Spleen (tissue), 11 donors: ENCODE results near the gene KAT6B. TPM values are rescaled to one million over a fixed set of nuclear protein-coding genes. Genes with fewer than 3 reads are reported as not detected.

Source experiments
- DNase-seq: peaks from one replicate; pipeline ENCODE4 v3.0.0-alpha.2; 2020
- H3K27ac ChIP-seq, 8 donors: fragments of 200-600 bp; sonication (generic) in 7 of 8; 1 replicate in 4 of 8; 2 replicates in 4 of 8; pipeline versions ENCODE4 v1.5.0 to v1.8.0; 2016 to 2021; ENCODE audit warnings: inconsistent platforms in 4 of 8, mild to moderate bottlenecking in 4 of 8, moderate library complexity in 1 of 8
- H3K27me3 ChIP-seq, 7 donors: fragments of 200-600 bp; sonication (generic) in 6 of 7; replicated peaks in 1 of 7; 1 replicate in 4 of 7; 2 replicates in 3 of 7; pipeline versions ENCODE4 v1.5.0 to v1.8.0; 2016 to 2021; ENCODE audit warnings: inconsistent platforms in 3 of 7, mild to moderate bottlenecking in 1 of 7
- H3K36me3 ChIP-seq, 6 donors: fragments of 200-600 bp; sonication (generic) in 5 of 6; 1 replicate in 4 of 6; 2 replicates in 2 of 6; pipeline versions ENCODE4 v1.5.0 to v1.8.0; 2016 to 2021; ENCODE audit warnings: inconsistent platforms in 2 of 6
- H3K4me1 ChIP-seq, 6 donors: fragments of 200-600 bp; sonication (generic) in 5 of 6; 1 replicate in 3 of 6; 2 replicates in 3 of 6; pipeline versions ENCODE4 v1.5.0 to v1.8.0; 2016 to 2021; ENCODE audit warnings: inconsistent platforms in 3 of 6
- H3K4me3 ChIP-seq, 8 donors: fragments of 200-600 bp; sonication (generic) in 7 of 8; 1 replicate in 4 of 8; 2 replicates in 4 of 8; pipeline versions ENCODE4 v1.5.0 to v1.8.0; 2016 to 2021; ENCODE audit warnings: inconsistent platforms in 4 of 8, mild to moderate bottlenecking in 4 of 8, moderate library complexity in 2 of 8
- H3K9me3 ChIP-seq, 8 donors: fragments of 200-600 bp; sonication (generic) in 7 of 8; 1 replicate in 4 of 8; 2 replicates in 4 of 8; pipeline versions ENCODE4 v1.5.0 to v1.8.0; 2016 to 2021; ENCODE audit warnings: inconsistent platforms in 4 of 8
- POLR2A ChIP-seq, 3 donors: fragments of 450-650 bp; IDR thresholded peaks; one replicate each; pipeline ENCODE4 v1.5.1; 2017; ENCODE audit warnings: antibody characterized with exemption in 3 of 3, mild to moderate bottlenecking in 1 of 3
- POLR2AphosphoS5 ChIP-seq, 3 donors: sonication (generic); formaldehyde crosslinking; IDR thresholded peaks; one replicate each; pipeline ENCODE4 v1.5.1; 2017; ENCODE audit warnings: antibody characterized with exemption in 3 of 3
- WGBS, 5 donors: extraction: QIAGEN DNeasy Blood & Tissue Kit in 3 of 5; methylation state at CpG; one replicate each; pipeline versions ENCODE4 v1.1.5 to v1.1.7; 2013 to 2018; 5-methylcytosine and 5-hydroxymethylcytosine counted together
- intact Hi-C: fragments of 100-400 bp; cut with DNase I; formaldehyde crosslinking; loops from one replicate; pipeline ENCODE4 v1.15.0; 2023; ENCODE audit warnings: low total_unique reads
- polyA plus RNA-seq, 3 donors: library from polyadenylated mRNA; stranded (reverse); fragments of 200-250 nt; gene quantifications; one replicate each; pipeline ENCODE4 v1.2.1, GENCODE V29; 2013
- total RNA-seq, 7 donors: library from RNA; depleted of rRNA in 3 of 7; stranded (reverse); fragments of >200 nt in 3 of 7; fragmentation: NEBNext Ultra II Directional in 4 of 7; extraction: Animal tissue kit (Norgen Biotek cat#: 25700) in 4 of 7; gene quantifications; one replicate each; pipeline versions ENCODE4 v1.1.0 to v1.2.1, GENCODE V29; 2016 to 2021
- TF ChIP-seq, protein P1 (sequence below), 11 experiments: fragments of 200-600 bp in 7 of 11; fragments of 450-650 bp in 4 of 11; sonication (generic) in 4 of 11; IDR thresholded peaks in 8 of 11; conservative IDR thresholded peaks in 3 of 11; 1 replicate in 7 of 11; 2 replicates in 4 of 11; pipeline versions ENCODE4 v1.4.0 to v1.8.0; 2016 to 2021; ENCODE audit warnings: antibody characterized with exemption in 11 of 11, inconsistent platforms in 4 of 11, mild to moderate bottlenecking in 1 of 11
- donor health status: healthy with polysubstance abuse.
- donor health status: DM: no; HTN: no; CAD: no; lungs with moderate emphysema.
- donor health status: DM: no; HTN: no; CAD: no.
- donor health status: Bipolar disorder and iron deficiency.
- donor health status: healthy.
- donor health status: DM: no; HTN: no; CAD: no.
- donor health status: DM: yes; HTN: yes; CAD: no.

Gene KAT6B
- total and polyA plus RNA-seq, 10 donors = 2.9 to 61.0 (median 46.0) TPM

DNA sequence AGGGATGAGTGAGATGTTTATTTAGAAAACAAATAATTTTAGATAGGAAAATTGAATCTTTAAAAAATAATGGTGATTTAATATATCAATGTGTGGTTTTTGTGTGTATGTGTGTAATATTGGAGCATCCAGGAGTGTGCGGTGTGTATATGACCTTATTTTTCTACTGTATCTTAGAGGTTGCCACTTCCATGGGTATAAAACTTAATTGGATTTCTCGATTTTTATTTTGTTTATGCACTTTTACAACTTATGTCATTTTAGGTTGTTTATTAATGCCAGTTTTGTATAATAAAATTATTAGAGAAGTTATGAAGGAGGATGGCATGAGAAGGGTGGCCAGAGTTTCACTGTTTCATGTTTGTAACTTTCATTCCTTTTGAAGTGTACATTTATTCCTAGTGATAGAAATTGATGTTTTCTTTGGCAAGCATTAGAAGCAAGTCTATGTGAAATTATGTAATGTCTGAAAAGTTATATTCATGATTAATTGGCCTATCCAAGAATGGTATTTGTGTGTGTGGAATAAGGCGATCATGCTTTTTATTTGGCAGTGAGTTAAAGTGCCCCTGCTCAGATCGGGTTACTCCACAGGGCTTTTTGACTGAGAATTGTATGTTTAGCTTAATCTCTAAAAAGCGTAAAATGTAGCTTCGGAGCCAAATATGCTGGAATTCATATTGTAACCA, 110.3 kb downstream of the KAT6B start:
- no peak for DNase-seq
- Histone ChIP-seq H3K4me3 (no peak overlapping the region), H3K27ac (no peak overlapping the region), H3K36me3 (no peaks in the 10 kb centered on the region), H3K27me3 (no peaks in the 10 kb centered on the region), H3K9me3 (no peaks in the 10 kb centered on the region), H3K4me1 (peaks cover 0 to 34% (median 2%) of the 10 kb centered on the region in 6 donors)
- 80 to 90% (median 87%) methylated on average over 6 of the region's 6 CpGs for WGBS, 5 donors
- TF ChIP-seq POLR2AphosphoS5 (IDR thresholded peaks at IDR 0.05) (no peak), POLR2A (IDR thresholded peaks at IDR 0.05) (no peak)
- TF ChIP-seq, protein P1, sequence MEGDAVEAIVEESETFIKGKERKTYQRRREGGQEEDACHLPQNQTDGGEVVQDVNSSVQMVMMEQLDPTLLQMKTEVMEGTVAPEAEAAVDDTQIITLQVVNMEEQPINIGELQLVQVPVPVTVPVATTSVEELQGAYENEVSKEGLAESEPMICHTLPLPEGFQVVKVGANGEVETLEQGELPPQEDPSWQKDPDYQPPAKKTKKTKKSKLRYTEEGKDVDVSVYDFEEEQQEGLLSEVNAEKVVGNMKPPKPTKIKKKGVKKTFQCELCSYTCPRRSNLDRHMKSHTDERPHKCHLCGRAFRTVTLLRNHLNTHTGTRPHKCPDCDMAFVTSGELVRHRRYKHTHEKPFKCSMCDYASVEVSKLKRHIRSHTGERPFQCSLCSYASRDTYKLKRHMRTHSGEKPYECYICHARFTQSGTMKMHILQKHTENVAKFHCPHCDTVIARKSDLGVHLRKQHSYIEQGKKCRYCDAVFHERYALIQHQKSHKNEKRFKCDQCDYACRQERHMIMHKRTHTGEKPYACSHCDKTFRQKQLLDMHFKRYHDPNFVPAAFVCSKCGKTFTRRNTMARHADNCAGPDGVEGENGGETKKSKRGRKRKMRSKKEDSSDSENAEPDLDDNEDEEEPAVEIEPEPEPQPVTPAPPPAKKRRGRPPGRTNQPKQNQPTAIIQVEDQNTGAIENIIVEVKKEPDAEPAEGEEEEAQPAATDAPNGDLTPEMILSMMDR (IDR thresholded peaks at IDR 0.05 in 8 of 11, conservative IDR thresholded peaks at IDR 0.05 in 3 of 11) = no peak
- intact Hi-C loops = no loop called here

DNA sequence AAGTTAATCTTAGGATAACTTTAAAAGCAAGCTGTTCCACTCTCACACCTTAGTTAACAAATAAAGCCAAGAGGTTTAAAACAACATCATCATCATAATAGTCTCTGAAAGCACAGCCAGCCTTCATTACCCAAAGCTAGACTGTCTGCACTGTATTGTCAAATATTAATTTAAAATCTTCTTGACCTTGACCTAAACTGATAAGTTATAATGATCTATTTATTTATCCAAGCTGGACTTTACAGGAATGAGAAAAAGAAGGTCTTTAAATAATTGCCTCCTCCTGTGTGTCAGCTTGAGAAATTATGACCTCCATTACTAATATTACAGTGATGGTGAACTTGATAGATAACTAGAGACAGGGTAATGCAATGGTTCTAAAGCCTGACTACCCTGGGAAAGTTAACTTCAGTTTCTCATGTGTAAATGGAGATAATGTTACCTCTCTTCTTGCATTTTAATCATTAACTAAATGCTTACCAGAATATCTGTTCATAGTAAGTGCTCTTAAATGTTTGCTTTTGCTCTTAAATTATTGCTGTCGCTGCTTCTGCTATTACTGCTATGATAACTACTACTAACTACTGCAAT, 111.0 kb downstream of the KAT6B start:
- no peaks in the 10 kb centered on the region for H3K27me3 ChIP-seq
- H3K27ac ChIP-seq = no peak overlapping the region
- 89 to 96% (median 92%) methylated on average over 1 of the region's 1 CpG for WGBS, 5 donors
- H3K9me3 ChIP-seq = no peaks in the 10 kb centered on the region
- intact Hi-C loops = no loop called here
- no peak for DNase-seq
- no peaks in the 10 kb centered on the region for H3K36me3 ChIP-seq
- TF ChIP-seq POLR2AphosphoS5 (IDR thresholded peaks at IDR 0.05) = no peak
- TF ChIP-seq, protein P1 (IDR thresholded peaks at IDR 0.05 in 8 of 11, conservative IDR thresholded peaks at IDR 0.05 in 3 of 11) = no peak
- no peak for TF ChIP-seq POLR2A (IDR thresholded peaks at IDR 0.05)
- H3K4me1 ChIP-seq = peaks cover 0 to 30% (median 2%) of the 10 kb centered on the region in 6 donors
- no peak overlapping the region for H3K4me3 ChIP-seq

DNA sequence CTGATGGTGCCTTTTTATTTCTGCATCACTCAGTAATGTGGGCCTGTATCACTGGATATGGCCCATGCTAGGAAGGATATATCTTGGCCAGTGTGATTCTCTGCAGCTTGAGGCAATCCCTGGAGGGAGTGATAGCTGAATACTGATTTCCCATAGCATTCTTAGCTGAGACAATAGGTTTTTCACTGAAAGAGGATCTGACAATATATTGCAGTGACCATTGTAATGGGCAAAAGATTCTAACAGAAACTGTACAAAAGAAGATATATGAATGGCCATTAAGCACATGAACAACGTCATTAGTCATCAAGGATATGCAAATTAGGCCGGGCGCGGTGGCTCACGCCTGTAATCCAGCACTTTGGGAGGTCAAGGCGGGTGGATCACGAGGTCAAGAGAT, 117.8 kb downstream of the KAT6B start:
- H3K27me3 ChIP-seq = no peaks in the 10 kb centered on the region
- H3K9me3 ChIP-seq = no peaks in the 10 kb centered on the region
- no peak for DNase-seq
- H3K4me1 ChIP-seq = peaks cover 0 to 18% (median 0%) of the 10 kb centered on the region in 6 donors
- TF ChIP-seq POLR2A (IDR thresholded peaks at IDR 0.05) (no peak), POLR2AphosphoS5 (IDR thresholded peaks at IDR 0.05) (no peak)
- H3K4me3 ChIP-seq = no peak overlapping the region
- WGBS, 5 donors = 94 to 100% (median 98%) methylated on average over 7 of the region's 7 CpGs
- intact Hi-C loops = no loop called here
- H3K36me3 ChIP-seq = no peaks in the 10 kb centered on the region
- no peak overlapping the region for H3K27ac ChIP-seq

DNA sequence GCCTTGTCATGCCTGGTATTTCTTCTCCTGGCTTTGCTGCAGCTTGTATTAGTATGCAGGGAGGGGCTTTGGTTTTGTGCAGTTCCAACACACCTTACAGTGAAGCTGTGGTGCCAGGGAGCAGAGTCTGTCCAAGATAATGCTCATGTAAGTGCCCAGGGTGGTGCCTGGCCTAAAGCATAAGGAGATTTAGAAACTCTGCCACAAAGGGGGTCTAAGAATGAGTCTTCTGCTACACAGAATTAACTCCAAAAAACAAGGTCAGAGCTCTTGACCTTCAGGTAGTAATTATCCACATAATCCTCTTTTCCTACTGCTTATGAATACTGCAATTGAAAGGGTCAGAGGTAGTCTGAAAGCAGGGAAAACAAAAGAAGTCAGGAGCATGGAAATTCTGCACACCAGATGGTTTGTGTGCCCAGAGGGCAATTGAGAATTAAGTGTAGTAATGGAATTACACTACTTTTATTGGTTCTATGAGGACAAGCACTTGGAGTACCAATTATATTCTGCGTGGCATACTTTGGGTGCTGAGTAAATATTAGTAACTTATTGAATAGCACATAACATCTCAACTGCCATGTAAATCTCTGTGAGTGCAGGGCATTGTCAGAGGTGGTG, 121.5 kb downstream of the KAT6B start:
- no peak overlapping the region for H3K4me3 ChIP-seq
- intact Hi-C loops = no loop called here
- H3K27ac ChIP-seq = no peak overlapping the region
- TF ChIP-seq POLR2AphosphoS5 (IDR thresholded peaks at IDR 0.05) = no peak
- peaks cover 0 to 29% (median 5%) of the 10 kb centered on the region in 6 donors for H3K4me1 ChIP-seq
- no peaks in the 10 kb centered on the region for H3K9me3 ChIP-seq
- H3K36me3 ChIP-seq = no peaks in the 10 kb centered on the region
- DNase-seq = no peak
- no peaks in the 10 kb centered on the region for H3K27me3 ChIP-seq
- WGBS, 5 donors = 94 to 100% (median 95%) methylated on average over 1 of the region's 1 CpG
